Neural progenitor cell (in vitro differentiated cells): ENCODE measurements around the gene SATB1.

Experiments used
- CTCF ChIP-seq: fragments of 200-600 bp; sonication (generic); IDR thresholded peaks from 2 replicates; pipeline ENCODE4 v1.5.1; 2017; ENCODE audit warnings: antibody characterized with exemption, mild to moderate bottlenecking
- EZH2 ChIP-seq: fragments of 200-600 bp; sonication (generic); IDR thresholded peaks from 2 replicates; pipeline ENCODE4 v1.6.1; 2017; ENCODE audit warnings: antibody characterized with exemption, mild to moderate bottlenecking, moderate library complexity
- EZH2phosphoT487 ChIP-seq: fragments of 200-600 bp; sonication (generic); IDR thresholded peaks from 2 replicates; pipeline ENCODE4 v1.6.1; 2017; ENCODE audit warnings: antibody characterized with exemption

- TF ChIP-seq EZH2: no peak
- TF ChIP-seq CTCF: no peak
- no peak for TF ChIP-seq EZH2phosphoT487
Measured at GRCh38 chr3:18343809-18344208, 81.3 kb downstream of the SATB1 start.
